Tibial nerve (tissue), 4 donors: Measurements from ENCODE around the gene ARHGAP25. TPM values are rescaled to one million over a fixed set of nuclear protein-coding genes. Genes with fewer than 3 reads are reported as not detected.

Source experiments
- DNase-seq, 2 donors: peaks; one replicate each; pipeline ENCODE4 v3.0.0-alpha.2; 2019; ENCODE audit warnings: low spot score in 2 of 2
- H3K27ac ChIP-seq, 4 donors: fragments of 200-600 bp; sonication (generic) in 3 of 4; one replicate each; pipeline ENCODE4 v1.5.1; 2017 to 2019; ENCODE audit warnings: mild to moderate bottlenecking in 1 of 4
- H3K27me3 ChIP-seq, 2 donors: fragments of 200-600 bp; sonication (generic) in 1 of 2; one replicate each; pipeline versions ENCODE4 v1.5.1 to v1.6.0; 2017 to 2019
- H3K36me3 ChIP-seq, 3 donors: fragments of 200-600 bp; sonication (generic); one replicate each; pipeline ENCODE4 v1.5.1; 2018 to 2019
- H3K4me1 ChIP-seq, 4 donors: fragments of 200-600 bp; sonication (generic) in 3 of 4; one replicate each; pipeline ENCODE4 v1.5.1; 2017 to 2019
- H3K4me3 ChIP-seq, 4 donors: fragments of 200-600 bp; sonication (generic) in 3 of 4; one replicate each; pipeline ENCODE4 v1.5.1; 2017 to 2019; ENCODE audit warnings: mild to moderate bottlenecking in 1 of 4, moderate library complexity in 1 of 4
- H3K9me3 ChIP-seq, 4 donors: fragments of 200-600 bp; sonication (generic) in 3 of 4; one replicate each; pipeline ENCODE4 v1.5.1; 2017 to 2019
- CTCF ChIP-seq, 5 experiments: fragments of 200-600 bp in 3 of 5; fragments of 450-650 bp in 2 of 5; sonication (generic) in 3 of 5; IDR thresholded peaks; one replicate each; pipeline ENCODE4 v1.5.1; 2016 to 2019; ENCODE audit warnings: antibody characterized with exemption in 5 of 5, mild to moderate bottlenecking in 3 of 5, moderate library complexity in 2 of 5
- EP300 ChIP-seq, 2 donors: sonication (generic); formaldehyde crosslinking; IDR thresholded peaks; one replicate each; pipeline ENCODE4 v1.6.1; 2017; ENCODE audit warnings: antibody characterized with exemption in 2 of 2, mild to moderate bottlenecking in 1 of 2
- POLR2A ChIP-seq, 2 donors: fragments of 450-650 bp; IDR thresholded peaks; one replicate each; pipeline ENCODE4 v1.6.1; 2017; ENCODE audit warnings: antibody characterized with exemption in 2 of 2, mild to moderate bottlenecking in 2 of 2, moderate library complexity in 2 of 2
- WGBS, 2 donors: methylation state at CpG; one replicate each; pipeline ENCODE4 v1.1.5; 2018; 5-methylcytosine and 5-hydroxymethylcytosine counted together
- total RNA-seq, 4 donors: library from RNA; depleted of rRNA; stranded (reverse); fragments of >200 nt; gene quantifications; one replicate each; pipeline ENCODE4 v1.1.0, GENCODE V29; 2016

The ARHGAP25 gene
- total RNA-seq, 4 donors from 2014 or later: 4.3 to 9.6 (median 5.3) TPM

GRCh38 chr2:68832233-68832869, 97.7 kb downstream of the ARHGAP25 start:
- Histone ChIP-seq H3K9me3 (no peaks in the 10 kb centered on the region), H3K27ac (peak overlapping the region; percentile 18 to 93 (median 80)), H3K27me3 (no peaks in the 10 kb centered on the region), H3K4me3 (no peak overlapping the region), H3K36me3 (no peaks in the 10 kb centered on the region), H3K4me1 (peaks cover 0 to 55% (median 43%) of the 10 kb centered on the region in 4 donors)
- peak in 1 of 2 donors; percentile 61 for DNase-seq
- WGBS, 2 donors: 26 to 28% methylated on average over 8 of the region's 8 CpGs
- TF ChIP-seq CTCF (IDR thresholded peaks at IDR 0.05): peak in 1 of 5 experiments; percentile 26
- TF ChIP-seq EP300 (IDR thresholded peaks at IDR 0.05): peak; percentile 41 to 86
- peak in 1 of 2 donors; percentile 43 for TF ChIP-seq POLR2A (IDR thresholded peaks at IDR 0.05)

GRCh38 chr2:68833162-68833561, 98.6 kb downstream of the ARHGAP25 start:
- Histone ChIP-seq H3K36me3 (no peaks in the 10 kb centered on the region), H3K9me3 (no peaks in the 10 kb centered on the region), H3K27me3 (no peaks in the 10 kb centered on the region), H3K4me1 (peaks cover 0 to 50% (median 40%) of the 10 kb centered on the region in 4 donors), H3K27ac (peak overlapping the region; percentile 18 to 93 (median 80)), H3K4me3 (no peak overlapping the region)
- WGBS, 2 donors: 95 to 97% methylated on average over 2 of the region's 2 CpGs
- no peak for DNase-seq
- TF ChIP-seq EP300 (IDR thresholded peaks at IDR 0.05) (no peak), POLR2A (IDR thresholded peaks at IDR 0.05) (no peak), CTCF (IDR thresholded peaks at IDR 0.05) (no peak)

GRCh38 chr2:68834737-68835376, 100.2 kb downstream of the ARHGAP25 start:
- no peaks in the 10 kb centered on the region for H3K27me3 ChIP-seq
- no peak overlapping the region for H3K4me3 ChIP-seq
- no peaks in the 10 kb centered on the region for H3K36me3 ChIP-seq
- TF ChIP-seq EP300 (IDR thresholded peaks at IDR 0.05) (peak in 1 of 2 donors; percentile 49), CTCF (IDR thresholded peaks at IDR 0.05) (no peak), POLR2A (IDR thresholded peaks at IDR 0.05) (no peak)
- no peak for DNase-seq
- H3K4me1 ChIP-seq: peaks cover 0 to 33% (median 24%) of the 10 kb centered on the region in 4 donors
- WGBS, 2 donors: 72 to 73% methylated on average over 6 of the region's 6 CpGs
- no peaks in the 10 kb centered on the region for H3K9me3 ChIP-seq
- peak overlapping the region in 1 of 4 donors; percentile 36 for H3K27ac ChIP-seq

- peaks cover 0 to 27% (median 20%) of the 10 kb centered on the region in 4 donors for H3K4me1 ChIP-seq
- H3K27ac ChIP-seq: no peak overlapping the region
- whole genome bisulfite sequencing, 2 donors: 68 to 93% methylated on average over 1 of the region's 1 CpG
- no peak for TF ChIP-seq POLR2A (IDR thresholded peaks at IDR 0.05)
- no peaks in the 10 kb centered on the region for H3K9me3 ChIP-seq
- DNase-seq: no peak
- no peaks in the 10 kb centered on the region for H3K27me3 ChIP-seq
- H3K4me3 ChIP-seq: no peak overlapping the region
- no peaks in the 10 kb centered on the region for H3K36me3 ChIP-seq
Measured at GRCh38 chr2:68835621-68836020, 101.0 kb downstream of the ARHGAP25 start.

GRCh38 chr2:68837164-68837860, 102.7 kb downstream of the ARHGAP25 start:
- peak; percentile 39 to 70 for DNase-seq
- TF ChIP-seq EP300 (IDR thresholded peaks at IDR 0.05): no peak
- peak; percentile 45 to 68 (median 54) for TF ChIP-seq CTCF (IDR thresholded peaks at IDR 0.05)
- no peak for TF ChIP-seq POLR2A (IDR thresholded peaks at IDR 0.05)

More at GRCh38 chr2:68837164-68837860, 102.7 kb downstream of the ARHGAP25 start:
- Histone ChIP-seq H3K9me3 (no peaks in the 10 kb centered on the region), H3K36me3 (no peaks in the 10 kb centered on the region), H3K4me1 (peaks cover 0 to 14% (median 4%) of the 10 kb centered on the region in 4 donors), H3K27me3 (no peaks in the 10 kb centered on the region), H3K27ac (no peak overlapping the region), H3K4me3 (no peak overlapping the region)
- WGBS, 2 donors: 49 to 70% methylated on average over 15 of the region's 15 CpGs
